Measurements from ENCODE around the gene SRSF1. TPM values are rescaled to one million over a fixed set of nuclear protein-coding genes. Genes with fewer than 3 reads are reported as not detected.

SRSF1 gene, protein sequence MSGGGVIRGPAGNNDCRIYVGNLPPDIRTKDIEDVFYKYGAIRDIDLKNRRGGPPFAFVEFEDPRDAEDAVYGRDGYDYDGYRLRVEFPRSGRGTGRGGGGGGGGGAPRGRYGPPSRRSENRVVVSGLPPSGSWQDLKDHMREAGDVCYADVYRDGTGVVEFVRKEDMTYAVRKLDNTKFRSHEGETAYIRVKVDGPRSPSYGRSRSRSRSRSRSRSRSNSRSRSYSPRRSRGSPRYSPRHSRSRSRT
- total RNA-seq (2022; extraction: Qiagen RNA extraction): 263 to 311 TPM (median 283 TPM) in 5 replicates

DNA sequence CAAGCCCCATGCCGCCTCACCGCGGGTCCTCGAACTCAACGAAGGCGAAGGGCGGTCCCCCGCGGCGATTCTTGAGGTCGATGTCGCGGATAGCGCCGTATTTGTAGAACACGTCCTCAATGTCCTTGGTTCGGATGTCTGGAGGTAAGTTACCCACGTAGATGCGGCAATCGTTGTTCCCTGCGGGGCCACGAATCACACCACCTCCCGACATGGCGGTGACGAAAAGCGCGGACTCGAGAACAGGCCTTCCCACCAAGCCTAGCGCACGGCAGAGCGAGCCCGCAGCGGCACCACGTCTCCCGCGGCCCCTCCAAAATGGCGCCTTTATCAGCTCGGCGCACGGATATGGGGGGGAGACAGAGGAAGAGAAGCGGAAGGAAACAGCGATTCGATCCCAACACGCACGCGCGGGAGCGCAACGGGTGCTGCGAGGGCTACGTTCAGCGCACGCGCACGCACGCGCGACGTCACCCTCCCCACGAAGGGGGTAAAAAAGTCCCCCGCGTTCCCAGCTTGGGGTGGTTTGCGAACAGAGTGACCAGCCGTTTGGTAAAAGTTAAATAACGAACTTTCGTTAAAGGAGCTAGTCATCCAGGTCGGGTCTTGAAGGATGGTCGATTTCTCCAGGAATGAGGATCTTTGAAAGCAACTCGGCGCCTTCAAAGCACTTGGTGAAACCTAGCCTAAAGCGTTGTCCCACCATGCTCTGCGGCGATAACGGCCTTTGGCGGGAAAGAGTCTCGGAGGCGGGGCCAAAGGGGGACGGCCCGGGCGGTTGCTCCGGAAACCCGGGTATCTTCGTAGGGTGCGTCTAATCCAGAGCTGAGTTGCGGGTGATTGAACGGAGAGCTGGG lies at the start of gene SRSF1:
Gene SRSF1, minus strand, starts transcription at position 323 of the 857 bp plus-strand sequence. Its CDS starts 109 bp downstream, at position 214.

DNA sequence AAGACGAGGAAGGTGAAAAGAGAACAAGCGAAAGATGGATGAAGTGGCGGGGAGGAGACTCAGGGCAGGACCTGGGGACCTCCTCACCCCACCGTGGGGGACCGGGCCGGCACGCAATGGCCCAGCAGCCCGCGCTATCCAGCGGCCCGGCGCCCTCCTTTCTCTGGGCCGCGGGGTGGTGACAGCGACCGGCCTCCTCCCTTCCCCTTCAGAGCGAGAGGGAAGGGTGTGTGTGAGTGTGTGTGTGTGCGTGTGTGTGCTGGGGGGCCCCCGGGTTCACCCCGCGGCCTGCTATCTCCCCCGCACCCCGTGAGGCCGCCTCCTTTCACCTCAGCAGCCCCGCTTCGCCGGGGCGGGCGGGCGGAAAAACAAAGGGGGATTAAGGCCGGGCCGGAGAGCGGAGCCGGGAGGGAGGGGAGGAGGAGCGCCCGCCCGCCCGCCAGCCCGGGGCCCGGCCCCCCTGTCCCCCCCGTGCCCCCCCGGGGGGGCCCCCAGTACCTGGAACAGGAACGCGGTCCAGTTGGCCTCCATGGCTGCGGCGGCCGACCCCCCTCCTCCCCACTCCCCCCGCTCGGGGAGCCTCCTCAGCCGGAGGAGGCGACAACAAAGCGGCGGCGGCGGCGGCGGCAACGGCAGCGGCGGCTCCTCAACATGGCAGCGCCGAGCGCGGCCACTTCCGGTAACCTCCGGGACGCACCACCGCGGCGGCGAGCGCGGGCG lies 19.3 kb downstream of the SRSF1 start, which contains the start of gene VEZF1:
Gene VEZF1, minus strand, starts transcription at position 674 of the 720 bp plus-strand sequence. Its CDS starts 143 bp downstream, at position 531.

DNA sequence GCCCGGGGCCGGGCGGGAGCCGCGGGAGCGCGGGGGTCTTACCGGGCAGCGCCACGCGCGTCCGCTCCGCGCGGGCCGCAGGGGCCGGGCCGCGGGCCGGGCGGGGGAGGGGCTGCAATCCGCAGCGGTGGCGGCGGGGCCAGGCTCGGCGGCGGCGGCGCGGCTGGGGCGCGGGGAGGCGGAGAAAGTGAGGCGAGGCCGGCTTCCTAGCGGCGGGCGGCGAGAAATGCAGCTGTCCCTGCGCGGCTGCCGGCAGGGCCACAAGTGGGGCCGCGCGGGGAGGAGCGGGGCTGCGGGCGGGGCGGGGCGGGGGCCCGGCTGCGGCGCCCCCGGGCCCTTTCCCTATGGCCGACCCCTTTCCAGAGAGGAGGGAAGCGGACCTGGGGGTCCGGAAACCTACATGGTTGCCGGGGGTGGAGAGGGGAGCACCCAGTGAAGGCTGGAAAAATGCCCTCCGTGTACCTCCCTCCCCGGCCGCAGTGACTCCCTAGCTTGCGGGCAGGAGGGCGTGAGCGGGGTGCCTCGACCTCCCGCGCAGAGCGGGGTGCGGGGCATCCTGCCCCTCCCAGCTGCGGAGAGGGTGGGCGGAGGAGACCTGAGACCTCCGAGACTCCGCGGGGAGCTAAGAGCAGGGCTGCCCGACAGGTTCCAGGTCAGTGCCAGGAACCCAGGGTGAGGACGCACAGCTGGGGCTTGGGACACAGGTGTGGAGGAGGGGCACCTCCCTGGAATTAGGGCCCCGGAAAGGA lies 51.7 kb downstream of the SRSF1 start, which contains the start of gene CUEDC1:
Gene CUEDC1, minus strand, starts transcription at position 230 of the 749 bp plus-strand sequence. CDS start 69,848 bp downstream, outside the sequence.

Other genes starting within 250 kb of the SRSF1 start
- 168 to 242 TPM (median 179 TPM) in 5 replicates for gene MRPS23, start 157.2 kb downstream of the SRSF1 start, total RNA-seq (2022; extraction: Qiagen RNA extraction)
- 38.0 to 64.4 TPM (median 56.9 TPM) in 5 replicates for gene CUEDC1, start 51.8 kb downstream of the SRSF1 start, total RNA-seq (2022; extraction: Qiagen RNA extraction)
- gene VEZF1, start 19.0 kb downstream of the SRSF1 start, total RNA-seq (2022; extraction: Qiagen RNA extraction): 41.2 to 59.2 TPM (median 56.7 TPM) in 5 replicates
- 21.1 to 25.3 TPM (median 24.7 TPM) in 5 replicates for gene DYNLL2, start 76.2 kb upstream of the SRSF1 start, total RNA-seq (2022; extraction: Qiagen RNA extraction)
- 0.02 TPM in 1 of 5 replicates, not detected in the others for gene OR4D1, start 141.1 kb upstream of the SRSF1 start, total RNA-seq (2022; extraction: Qiagen RNA extraction)
- gene OR4D2, start 159.7 kb upstream of the SRSF1 start, total RNA-seq (2022; extraction: Qiagen RNA extraction): not detected in 5 replicates
- not detected in 5 replicates for gene EPX, start 185.5 kb upstream of the SRSF1 start, total RNA-seq (2022; extraction: Qiagen RNA extraction)
- gene MKS1, start 212.0 kb upstream of the SRSF1 start, total RNA-seq (2022; extraction: Qiagen RNA extraction): 9.5 to 12.4 TPM (median 10.6 TPM) in 5 replicates
- 0.05 to 0.07 TPM (median 0.06 TPM) in 3 of 5 replicates, not detected in the others for gene LPO, start 231.3 kb upstream of the SRSF1 start, total RNA-seq (2022; extraction: Qiagen RNA extraction)

Data from A549 treated with dexamethasone at 1 μM for 4 hours (cell line).